ENCODE results near the gene HHLA2. TPM values are rescaled to one million over a fixed set of nuclear protein-coding genes. Genes with fewer than 3 reads are reported as not detected.

HHLA2 gene
- total RNA-seq: under 1 TPM in 1 of 3 donors, not detected in 2; 0.09 TPM
- total RNA-seq (2013): 0.90 TPM

GRCh38 chr3:108296239-108296638, at the start of gene HHLA2:
Gene HHLA2 (plus strand): TSS chr3:108296548. CDS start chr3:108351814, 55,266 bp downstream.
- H3K27me3 Mint-ChIP-seq (ENCODE audit: low read depth in 2 of 2): peaks cover 0 to 3% of the 10 kb centered on the region in 2 donors
- no peak for ATAC-seq
- Histone ChIP-seq H3K4me3 (ENCODE audit: low read length) (no peak within 1 kb of the TSS), H3K27ac (ENCODE audit: low read length) (no peak within 1 kb of the TSS), H3K36me3 (ENCODE audit: control insufficient read depth, insufficient read depth, low read length) (no peaks in the 10 kb centered on the region), H3K9me3 (ENCODE audit: control insufficient read depth, insufficient read depth, low read length) (no peaks in the 10 kb centered on the region), H3K4me1 (ENCODE audit: control insufficient read depth, insufficient read depth, low read length) (no peaks in the 10 kb centered on the region), H3K27me3 (ENCODE audit: control insufficient read depth, insufficient read depth, low read length) (no peaks in the 10 kb centered on the region)
- WGBS (ENCODE audit: insufficient coverage): 86% methylated on average over 2 of the region's 2 CpGs
- H3K36me3 Mint-ChIP-seq: no peaks in the 10 kb centered on the region
- DNase-seq: no peak
- H3K4me3 Mint-ChIP-seq: no peak within 1 kb of the TSS
- intact Hi-C loops (cut with micrococcal nuclease): no loop called here
- H3K27ac Mint-ChIP-seq: no peak within 1 kb of the TSS
- H3K9me3 Mint-ChIP-seq: no peaks in the 10 kb centered on the region
- H3K4me1 Mint-ChIP-seq: peaks cover 0 to 13% of the 10 kb centered on the region in 2 donors
- no peak for TF ChIP-seq CTCF (IDR thresholded peaks at IDR 0.05)

GRCh38 chr3:108250626-108251025, 45.7 kb upstream of the HHLA2 start:
- H3K9me3 Mint-ChIP-seq: no peaks in the 10 kb centered on the region
- H3K27ac Mint-ChIP-seq: no peak overlapping the region
- H3K4me3 Mint-ChIP-seq: no peak overlapping the region
- H3K4me1 Mint-ChIP-seq: no peaks in the 10 kb centered on the region
- H3K27me3 ChIP-seq (ENCODE audit: control insufficient read depth, insufficient read depth, low read length): no peaks in the 10 kb centered on the region
- peaks cover 0 to 6% of the 10 kb centered on the region in 2 donors for H3K27me3 Mint-ChIP-seq (ENCODE audit: low read depth in 2 of 2)
- no peaks in the 10 kb centered on the region for H3K36me3 ChIP-seq (ENCODE audit: control insufficient read depth, insufficient read depth, low read length)
- intact Hi-C loops (cut with micrococcal nuclease): no loop called here
- TF ChIP-seq CTCF (IDR thresholded peaks at IDR 0.05): no peak
- H3K4me1 ChIP-seq (ENCODE audit: control insufficient read depth, insufficient read depth, low read length): no peaks in the 10 kb centered on the region
- WGBS (ENCODE audit: insufficient coverage): 83% methylated on average over 2 of the region's 2 CpGs
- no peak for DNase-seq
- no peak overlapping the region for H3K4me3 ChIP-seq (ENCODE audit: low read length)
- H3K36me3 Mint-ChIP-seq: no peaks in the 10 kb centered on the region
- ATAC-seq: no peak
- no peak overlapping the region for H3K27ac ChIP-seq (ENCODE audit: low read length)
- no peaks in the 10 kb centered on the region for H3K9me3 ChIP-seq (ENCODE audit: control insufficient read depth, insufficient read depth, low read length)

- 93% methylated on average over 3 of the region's 4 CpGs for WGBS (ENCODE audit: insufficient coverage)
- intact Hi-C loops (cut with micrococcal nuclease): no loop called here
Observed at GRCh38 chr3:108251265-108251664, 45.1 kb upstream of the HHLA2 start.

More at GRCh38 chr3:108251265-108251664, 45.1 kb upstream of the HHLA2 start:
- Mint-ChIP-seq H3K4me3 (no peak overlapping the region), H3K36me3 (no peaks in the 10 kb centered on the region), H3K4me1 (no peaks in the 10 kb centered on the region), H3K27me3 (ENCODE audit: low read depth in 2 of 2) (peaks cover 0 to 6% of the 10 kb centered on the region in 2 donors), H3K27ac (no peak overlapping the region), H3K9me3 (no peaks in the 10 kb centered on the region)
- DNase-seq: no peak
- TF ChIP-seq CTCF (IDR thresholded peaks at IDR 0.05): no peak
- no peaks in the 10 kb centered on the region for H3K9me3 ChIP-seq (ENCODE audit: control insufficient read depth, insufficient read depth, low read length)
- H3K27ac ChIP-seq (ENCODE audit: low read length): no peak overlapping the region
- H3K36me3 ChIP-seq (ENCODE audit: control insufficient read depth, insufficient read depth, low read length): no peaks in the 10 kb centered on the region
- no peak overlapping the region for H3K4me3 ChIP-seq (ENCODE audit: low read length)
- no peak for ATAC-seq
- no peaks in the 10 kb centered on the region for H3K27me3 ChIP-seq (ENCODE audit: control insufficient read depth, insufficient read depth, low read length)
- H3K4me1 ChIP-seq (ENCODE audit: control insufficient read depth, insufficient read depth, low read length): no peaks in the 10 kb centered on the region
